ENCODE measurements around the gene HTRA1.

Gene HTRA1

DNA sequence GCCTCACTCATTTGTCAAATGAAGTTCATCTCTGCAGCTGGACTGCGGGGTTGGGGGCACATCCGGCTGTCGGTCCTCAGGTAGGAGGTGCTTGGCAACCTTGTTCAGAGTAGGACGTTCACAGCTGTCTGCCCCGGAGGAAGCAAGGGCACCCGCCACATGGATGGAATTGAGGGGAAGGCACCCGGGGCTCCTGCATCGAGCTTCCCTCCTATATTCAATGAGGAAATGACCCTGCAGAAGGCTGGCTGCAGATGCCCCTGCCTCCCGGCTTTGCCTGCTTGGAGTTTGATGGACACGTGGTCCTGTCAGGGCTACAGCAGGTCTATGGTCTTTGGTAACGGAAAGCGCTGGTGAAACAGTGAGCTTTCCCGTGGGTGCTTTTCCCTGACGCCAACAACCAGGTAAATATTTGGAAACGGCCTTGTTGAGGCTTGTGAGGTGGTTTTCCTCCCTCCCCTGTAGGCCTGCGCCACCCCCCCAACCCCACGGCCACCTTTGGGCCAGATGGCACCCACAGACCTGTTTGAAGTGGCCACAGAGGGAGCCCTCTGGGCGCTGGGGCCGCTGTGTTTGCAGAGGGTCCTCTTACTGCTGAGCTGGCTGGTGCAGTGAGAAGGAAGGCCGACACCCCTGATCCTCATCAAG, 32.9 kb downstream of the HTRA1 start:
- no peak overlapping the region for H3K4me3 ChIP-seq (ENCODE audit: insufficient read depth, low read length, poor library complexity, severe bottlenecking)
- no peaks in the 10 kb centered on the region for H3K27me3 ChIP-seq (ENCODE audit: low read length)
- TF ChIP-seq, protein P1, sequence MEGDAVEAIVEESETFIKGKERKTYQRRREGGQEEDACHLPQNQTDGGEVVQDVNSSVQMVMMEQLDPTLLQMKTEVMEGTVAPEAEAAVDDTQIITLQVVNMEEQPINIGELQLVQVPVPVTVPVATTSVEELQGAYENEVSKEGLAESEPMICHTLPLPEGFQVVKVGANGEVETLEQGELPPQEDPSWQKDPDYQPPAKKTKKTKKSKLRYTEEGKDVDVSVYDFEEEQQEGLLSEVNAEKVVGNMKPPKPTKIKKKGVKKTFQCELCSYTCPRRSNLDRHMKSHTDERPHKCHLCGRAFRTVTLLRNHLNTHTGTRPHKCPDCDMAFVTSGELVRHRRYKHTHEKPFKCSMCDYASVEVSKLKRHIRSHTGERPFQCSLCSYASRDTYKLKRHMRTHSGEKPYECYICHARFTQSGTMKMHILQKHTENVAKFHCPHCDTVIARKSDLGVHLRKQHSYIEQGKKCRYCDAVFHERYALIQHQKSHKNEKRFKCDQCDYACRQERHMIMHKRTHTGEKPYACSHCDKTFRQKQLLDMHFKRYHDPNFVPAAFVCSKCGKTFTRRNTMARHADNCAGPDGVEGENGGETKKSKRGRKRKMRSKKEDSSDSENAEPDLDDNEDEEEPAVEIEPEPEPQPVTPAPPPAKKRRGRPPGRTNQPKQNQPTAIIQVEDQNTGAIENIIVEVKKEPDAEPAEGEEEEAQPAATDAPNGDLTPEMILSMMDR (IDR thresholded peaks at IDR 0.05; ENCODE audit: insufficient read depth, low read length, poor library complexity, severe bottlenecking): no peak
- no peak for TF ChIP-seq EZH2phosphoT487 (conservative IDR thresholded peaks at IDR 0.05; ENCODE audit: low read length)

DNA sequence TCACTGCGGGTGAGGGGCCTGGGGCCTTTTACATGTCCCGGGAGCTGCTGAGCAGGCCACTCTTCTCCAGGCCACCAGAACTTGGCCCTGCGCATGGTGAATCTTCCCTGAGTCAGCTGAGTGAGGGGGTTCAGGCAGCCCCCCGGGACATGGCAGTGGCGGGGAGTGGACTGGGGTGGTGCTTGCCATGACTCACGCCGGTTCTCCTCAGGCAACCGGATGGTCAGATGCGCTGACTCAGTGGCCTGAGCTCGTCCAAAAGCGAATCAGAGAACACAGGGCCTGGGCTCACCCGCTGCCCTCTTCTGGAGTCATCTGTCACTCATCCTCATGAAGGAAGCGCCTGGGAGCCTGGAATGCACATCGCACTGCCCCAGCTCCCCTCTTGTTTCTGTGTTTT, 33.5 kb downstream of the HTRA1 start:
- Histone ChIP-seq H3K9ac (ENCODE audit: low read length) (no peak overlapping the region), H3F3A (ENCODE audit: insufficient read depth) (no peaks in the 10 kb centered on the region), H3K79me2 (ENCODE audit: insufficient read depth, low read length) (no peaks in the 10 kb centered on the region), H3K9me3 (ENCODE audit: insufficient read depth, low read length) (no peaks in the 10 kb centered on the region), H3K9me2 (replicated peaks; ENCODE audit: insufficient read depth, low read length) (no peaks in the 10 kb centered on the region), H3K36me3 (ENCODE audit: low read length) (no peaks in the 10 kb centered on the region), H3K4me2 (ENCODE audit: low read depth, low read length, poor library complexity, severe bottlenecking) (no peak overlapping the region), H3K27ac (ENCODE audit: low read depth, low read length) (no peak overlapping the region), H3K27me3 (ENCODE audit: low read length) (no peaks in the 10 kb centered on the region), H4K20me1 (ENCODE audit: low read depth, low read length) (no peaks in the 10 kb centered on the region), H2AFZ (ENCODE audit: low read depth, low read length, severe bottlenecking) (no peak overlapping the region), H3K4me3 (ENCODE audit: insufficient read depth, low read length, poor library complexity, severe bottlenecking) (no peak overlapping the region)
- TF ChIP-seq, protein P1 (IDR thresholded peaks at IDR 0.05; ENCODE audit: insufficient read depth, low read length, poor library complexity, severe bottlenecking): no peak
- no peak for TF ChIP-seq EZH2phosphoT487 (conservative IDR thresholded peaks at IDR 0.05; ENCODE audit: low read length)

More for the DNA sequence above, 32.9 kb downstream of the HTRA1 start:
- Histone ChIP-seq H4K20me1 (ENCODE audit: low read depth, low read length) (no peaks in the 10 kb centered on the region), H3K9me2 (replicated peaks; ENCODE audit: insufficient read depth, low read length) (no peaks in the 10 kb centered on the region), H2AFZ (ENCODE audit: low read depth, low read length, severe bottlenecking) (no peak overlapping the region), H3K9me3 (ENCODE audit: insufficient read depth, low read length) (no peaks in the 10 kb centered on the region), H3K79me2 (ENCODE audit: insufficient read depth, low read length) (no peaks in the 10 kb centered on the region), H3K4me2 (ENCODE audit: low read depth, low read length, poor library complexity, severe bottlenecking) (no peak overlapping the region), H3F3A (ENCODE audit: insufficient read depth) (no peaks in the 10 kb centered on the region), H3K9ac (ENCODE audit: low read length) (no peak overlapping the region), H3K27ac (ENCODE audit: low read depth, low read length) (no peak overlapping the region), H3K36me3 (ENCODE audit: low read length) (no peaks in the 10 kb centered on the region)

DNA sequence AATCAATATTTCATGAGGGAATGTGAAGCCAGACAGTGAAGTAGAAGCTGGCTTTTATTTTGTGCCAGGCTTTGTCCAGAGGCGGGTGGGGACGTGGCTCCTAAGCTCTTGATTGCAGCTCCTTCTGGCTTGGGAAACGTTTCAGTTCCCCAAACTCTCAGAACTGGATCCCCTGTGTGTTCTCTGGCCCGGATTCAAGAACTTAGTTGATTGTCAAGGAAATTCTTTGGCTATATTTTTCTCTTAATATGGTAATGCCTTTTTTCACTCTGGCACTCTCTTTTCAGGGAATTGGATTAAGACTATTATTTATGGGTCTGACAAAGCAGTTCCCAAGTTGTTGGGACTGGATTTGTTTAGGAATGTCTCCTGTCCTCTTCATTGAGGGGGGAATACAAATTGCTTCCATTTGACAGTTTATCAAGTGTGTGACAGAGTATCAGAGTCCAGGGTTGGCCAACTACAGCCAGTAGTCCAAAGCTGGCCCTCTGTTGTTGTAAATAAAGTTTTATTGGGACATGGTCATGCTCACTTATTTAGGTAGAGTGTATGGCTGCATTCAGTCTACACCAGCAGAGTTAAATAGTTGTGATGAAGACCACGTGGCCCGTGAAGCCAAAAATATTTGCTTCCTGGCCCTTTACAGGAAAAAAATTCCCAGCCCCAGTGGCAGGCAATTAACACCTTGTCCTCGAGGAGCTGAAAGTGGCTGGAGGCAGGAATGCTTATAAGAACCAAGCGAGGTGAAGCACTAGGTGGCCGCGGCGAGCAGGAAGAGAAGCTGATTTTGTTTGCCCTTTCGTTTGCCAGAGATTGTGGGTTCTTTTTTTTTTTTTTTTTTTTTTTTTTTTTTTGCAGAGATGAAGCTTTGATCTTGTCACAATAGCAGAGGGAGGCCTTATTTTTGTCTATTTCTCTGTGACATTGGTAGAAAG, 34.3 kb downstream of the HTRA1 start:
- TF ChIP-seq EZH2phosphoT487 (conservative IDR thresholded peaks at IDR 0.05; ENCODE audit: low read length): no peak
- TF ChIP-seq, protein P1 (IDR thresholded peaks at IDR 0.05; ENCODE audit: insufficient read depth, low read length, poor library complexity, severe bottlenecking): no peak
- Histone ChIP-seq H3K4me3 (ENCODE audit: insufficient read depth, low read length, poor library complexity, severe bottlenecking) (no peak overlapping the region), H3K36me3 (ENCODE audit: low read length) (no peaks in the 10 kb centered on the region), H3F3A (ENCODE audit: insufficient read depth) (no peaks in the 10 kb centered on the region), H3K27ac (ENCODE audit: low read depth, low read length) (no peak overlapping the region), H2AFZ (ENCODE audit: low read depth, low read length, severe bottlenecking) (no peak overlapping the region), H3K9ac (ENCODE audit: low read length) (no peak overlapping the region), H3K79me2 (ENCODE audit: insufficient read depth, low read length) (no peaks in the 10 kb centered on the region), H4K20me1 (ENCODE audit: low read depth, low read length) (no peaks in the 10 kb centered on the region), H3K4me2 (ENCODE audit: low read depth, low read length, poor library complexity, severe bottlenecking) (no peak overlapping the region), H3K27me3 (ENCODE audit: low read length) (no peaks in the 10 kb centered on the region), H3K9me2 (replicated peaks; ENCODE audit: insufficient read depth, low read length) (no peaks in the 10 kb centered on the region), H3K9me3 (ENCODE audit: insufficient read depth, low read length) (no peaks in the 10 kb centered on the region)

All from SU-DHL-6 (cell line).